ENCODE results near the gene MYBPC1.
"Not testable (repeated sequence)": the region's sequence is repeated elsewhere in the genome, so short reads cannot be mapped to it uniquely, and the experiment has no call there.

The MYBPC1 gene

GRCh38 chr12:101675555-101675954 lies 80.8 kb downstream of the MYBPC1 start:
- ChIA-PET CTCF (no interaction called here), POLR2A (no interaction called here)
- no peak for DNase-seq (ENCODE audit: extremely low spot score)
- TF ChIP-seq SUZ12 (IDR thresholded peaks at IDR 0.05) (no peak), TARDBP (IDR thresholded peaks at IDR 0.05) (no peak), FOXM1 (IDR thresholded peaks at IDR 0.05; ENCODE audit: borderline replicate concordance) (no peak), FOXK2 (IDR thresholded peaks at IDR 0.05) (no peak), ELF4 (IDR thresholded peaks at IDR 0.05) (no peak), FOXA1 (IDR thresholded peaks at IDR 0.05) (no peak), L3MBTL2 (conservative IDR thresholded peaks at IDR 0.05) (no peak), ZNF384 (IDR thresholded peaks at IDR 0.05) (no peak)

- CTCF ChIA-PET; DNase-seq (ENCODE audit: extremely low spot score); POLR2A ChIA-PET: not testable (repeated sequence)
These were observed 81.7 kb downstream of the MYBPC1 start for GRCh38 chr12:101676497-101676896.

- DNase-seq (ENCODE audit: extremely low spot score) = no peak
- CTCF ChIA-PET = no interaction called here
- POLR2A ChIA-PET = no interaction called here
- no peak for TF ChIP-seq FOXM1 (IDR thresholded peaks at IDR 0.05; ENCODE audit: borderline replicate concordance)
- TF ChIP-seq CTBP1 (IDR thresholded peaks at IDR 0.05; ENCODE audit: borderline replicate concordance) = no peak
- no peak for TF ChIP-seq HDGF (IDR thresholded peaks at IDR 0.05; ENCODE audit: borderline replicate concordance)
- TF ChIP-seq SUZ12 (IDR thresholded peaks at IDR 0.05) = no peak
- no peak for TF ChIP-seq NFRKB (IDR thresholded peaks at IDR 0.05)
- no peak for TF ChIP-seq ZNF384 (IDR thresholded peaks at IDR 0.05)
- TF ChIP-seq LEF1 (IDR thresholded peaks at IDR 0.05; ENCODE audit: borderline replicate concordance) = no peak
- no peak for TF ChIP-seq TARDBP (IDR thresholded peaks at IDR 0.05)
- no peak for TF ChIP-seq ARNT (IDR thresholded peaks at IDR 0.05)
- TF ChIP-seq BHLHE40 (IDR thresholded peaks at IDR 0.05; ENCODE audit: borderline replicate concordance) = no peak
These were observed 83.3 kb downstream of the MYBPC1 start for GRCh38 chr12:101678081-101678480.

- ChIA-PET CTCF (no interaction called here), POLR2A (no interaction called here)
- DNase-seq (ENCODE audit: extremely low spot score) = no peak
- TF ChIP-seq ARNT (IDR thresholded peaks at IDR 0.05) (no peak), SP1 (IDR thresholded peaks at IDR 0.05) (no peak), ZNF384 (IDR thresholded peaks at IDR 0.05) (no peak), FOXM1 (IDR thresholded peaks at IDR 0.05; ENCODE audit: borderline replicate concordance) (no peak), L3MBTL2 (conservative IDR thresholded peaks at IDR 0.05) (no peak), FOXA1 (IDR thresholded peaks at IDR 0.05) (no peak), HDGF (IDR thresholded peaks at IDR 0.05; ENCODE audit: borderline replicate concordance) (no peak), NFRKB (IDR thresholded peaks at IDR 0.05) (no peak), SUZ12 (IDR thresholded peaks at IDR 0.05) (no peak), BHLHE40 (IDR thresholded peaks at IDR 0.05; ENCODE audit: borderline replicate concordance) (no peak), LEF1 (IDR thresholded peaks at IDR 0.05; ENCODE audit: borderline replicate concordance) (no peak)
These were observed 85.5 kb downstream of the MYBPC1 start for GRCh38 chr12:101680240-101680639.

- no peak for TF ChIP-seq L3MBTL2 (conservative IDR thresholded peaks at IDR 0.05)
- TF ChIP-seq ZNF384 (IDR thresholded peaks at IDR 0.05) = no peak
- TF ChIP-seq BHLHE40 (IDR thresholded peaks at IDR 0.05; ENCODE audit: borderline replicate concordance) = no peak
- no peak for TF ChIP-seq NFRKB (IDR thresholded peaks at IDR 0.05)
- TF ChIP-seq SUZ12 (IDR thresholded peaks at IDR 0.05) = no peak
- no peak for TF ChIP-seq FOXM1 (IDR thresholded peaks at IDR 0.05; ENCODE audit: borderline replicate concordance)
- TF ChIP-seq LEF1 (IDR thresholded peaks at IDR 0.05; ENCODE audit: borderline replicate concordance) = no peak
- no peak for TF ChIP-seq CTBP1 (IDR thresholded peaks at IDR 0.05; ENCODE audit: borderline replicate concordance)
- no peak for TF ChIP-seq FOXA1 (IDR thresholded peaks at IDR 0.05)
- TF ChIP-seq FOXK2 (IDR thresholded peaks at IDR 0.05) = no peak
- no peak for TF ChIP-seq PKNOX1 (IDR thresholded peaks at IDR 0.05)
- TF ChIP-seq ARNT (IDR thresholded peaks at IDR 0.05) = no peak
- no peak for TF ChIP-seq HDGF (IDR thresholded peaks at IDR 0.05; ENCODE audit: borderline replicate concordance)
- no peak for TF ChIP-seq TARDBP (IDR thresholded peaks at IDR 0.05)
- POLR2A ChIA-PET = no interaction called here
- CTCF ChIA-PET = no interaction called here
- DNase-seq (ENCODE audit: extremely low spot score) = no peak
These were observed 85.9 kb downstream of the MYBPC1 start for GRCh38 chr12:101680647-101681046.

DNA sequence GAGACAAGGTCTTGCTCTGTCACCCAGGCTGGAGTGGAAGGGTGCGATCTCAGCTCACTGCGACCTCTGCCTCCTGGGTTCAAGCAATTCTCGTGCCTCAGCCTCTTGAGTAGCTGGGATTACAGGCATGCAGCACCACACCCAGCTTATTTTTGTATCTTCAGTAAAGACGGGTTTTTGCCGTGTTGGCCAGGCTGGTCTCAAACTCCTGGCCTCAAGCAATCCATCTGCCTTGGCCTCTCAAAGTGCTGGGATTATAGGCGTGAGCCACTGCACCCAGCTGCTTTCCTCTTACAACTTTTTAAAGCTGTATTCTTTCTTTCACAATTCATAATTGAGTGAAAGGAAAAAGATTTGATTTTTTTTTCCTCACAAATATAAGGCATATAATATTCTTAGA lies 86.9 kb downstream of the MYBPC1 start:
- POLR2A ChIA-PET; DNase-seq (ENCODE audit: extremely low spot score): not testable (repeated sequence)
- CTCF ChIA-PET = interaction anchor here (0.8 kb wide), 1 partner anchor 12 kb away, joined by 3 read pairs; no protein-coding TSS in a partner anchor

- TF ChIP-seq ELF4 (IDR thresholded peaks at IDR 0.05) (no peak), ARNT (IDR thresholded peaks at IDR 0.05) (no peak), L3MBTL2 (conservative IDR thresholded peaks at IDR 0.05) (no peak), TARDBP (IDR thresholded peaks at IDR 0.05) (no peak), NFRKB (IDR thresholded peaks at IDR 0.05) (no peak), CTBP1 (IDR thresholded peaks at IDR 0.05; ENCODE audit: borderline replicate concordance) (no peak), LEF1 (IDR thresholded peaks at IDR 0.05; ENCODE audit: borderline replicate concordance) (no peak), SP1 (IDR thresholded peaks at IDR 0.05) (no peak), ZNF384 (IDR thresholded peaks at IDR 0.05) (no peak), FOXA1 (IDR thresholded peaks at IDR 0.05) (no peak)
- DNase-seq (ENCODE audit: extremely low spot score) = no peak
- ChIA-PET CTCF (no interaction called here), POLR2A (no interaction called here)
These were observed 90.3 kb downstream of the MYBPC1 start for GRCh38 chr12:101685092-101685491.

DNA sequence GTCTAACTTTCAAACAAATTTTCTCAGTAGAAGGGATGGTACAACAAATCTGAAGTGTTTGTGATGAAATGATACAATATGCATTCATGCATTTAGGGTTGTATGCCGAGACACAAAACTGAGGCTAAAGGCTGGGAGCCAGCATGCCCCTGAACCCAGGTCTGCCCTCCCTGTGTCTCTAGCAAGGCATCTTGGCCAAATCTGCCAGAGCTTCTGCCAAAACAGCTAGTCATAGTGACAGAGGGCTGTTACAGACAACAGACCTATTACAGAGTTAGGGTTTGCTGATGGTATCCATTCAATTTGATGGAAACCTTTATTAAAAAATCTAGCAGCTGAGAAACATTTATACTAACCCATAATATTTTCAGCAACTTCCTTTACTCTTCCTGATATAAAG lies 91.4 kb downstream of the MYBPC1 start:
- ChIA-PET CTCF (no interaction called here), POLR2A (no interaction called here)
- TF ChIP-seq BHLHE40 (IDR thresholded peaks at IDR 0.05; ENCODE audit: borderline replicate concordance) (no peak), ARNT (IDR thresholded peaks at IDR 0.05) (no peak), SP1 (IDR thresholded peaks at IDR 0.05) (no peak), PKNOX1 (IDR thresholded peaks at IDR 0.05) (no peak), ZNF384 (IDR thresholded peaks at IDR 0.05) (no peak), L3MBTL2 (conservative IDR thresholded peaks at IDR 0.05) (no peak), LEF1 (IDR thresholded peaks at IDR 0.05; ENCODE audit: borderline replicate concordance) (no peak), FOXA1 (IDR thresholded peaks at IDR 0.05) (no peak), NFRKB (IDR thresholded peaks at IDR 0.05) (no peak)
- DNase-seq (ENCODE audit: extremely low spot score) = no peak

All from HEK293T (cell line).